Keratinocyte (primary cell): ENCODE results near the gene ZSWIM7. TPM values are rescaled to one million over a fixed set of nuclear protein-coding genes. Genes with fewer than 3 reads are reported as not detected.
A peak's percentile ranks its signal among the peaks of the same experiment; 100 is the strongest.

Experiments
- DNase-seq: peaks from one replicate; pipeline ENCODE4 v3.0.0-alpha.2; 2011; ENCODE audit warnings: low read depth, missing footprints, low spot score
- FAIRE-seq: peaks from 2 replicates; lab custom pipeline; 2011; peaks lifted over from hg19 to GRCh38; lab: Jason Lieb, UNC
- H2AFZ ChIP-seq: 2 replicates; pipeline ENCODE4 v1.6.0; 2012; ENCODE audit warnings: low read length, control low read depth, inconsistent platforms; ENCODE audit not compliant: control insufficient read depth
- H3K27ac ChIP-seq: 2 replicates; pipeline ENCODE4 v1.5.1; 2011; ENCODE audit warnings: low read length; ENCODE audit not compliant: control insufficient read depth, insufficient read depth
- H3K27me3 ChIP-seq: 3 replicates; pipeline ENCODE4 v1.6.0; 2011; ENCODE audit warnings: low read length; ENCODE audit not compliant: control insufficient read depth, insufficient read depth; ENCODE audit errors: extremely low read depth
- H3K36me3 ChIP-seq, 2 experiments: 2 replicates in 1 of 2; 3 replicates in 1 of 2; pipeline ENCODE4 v1.5.1; 2011; ENCODE audit warnings: low read length in 2 of 2, mild to moderate bottlenecking in 1 of 2; ENCODE audit not compliant: control insufficient read depth in 2 of 2, insufficient read depth in 2 of 2; ENCODE audit errors: extremely low read depth in 1 of 2
- H3K4me1 ChIP-seq: 3 replicates; pipeline ENCODE4 v1.5.1; 2011; ENCODE audit warnings: low read length; ENCODE audit not compliant: control insufficient read depth, insufficient read depth; ENCODE audit errors: extremely low read depth
- H3K4me2 ChIP-seq: 3 replicates; pipeline ENCODE4 v1.6.0; 2011; ENCODE audit warnings: low read depth, low read length; ENCODE audit not compliant: control insufficient read depth, insufficient read depth; ENCODE audit errors: extremely low read depth
- H3K4me3 ChIP-seq, 3 experiments: fragments of 200-600 bp in 1 of 3; sonication (generic) in 1 of 3; 2 replicates in 2 of 3; 3 replicates in 1 of 3; pipeline ENCODE4 v1.5.1; 2011 to 2016; ENCODE audit warnings: low read length in 3 of 3, mild to moderate bottlenecking in 3 of 3, control low read depth in 2 of 3, inconsistent platforms in 1 of 3, low read depth in 1 of 3, mixed read lengths in 1 of 3, mixed run types in 1 of 3, moderate library complexity in 1 of 3; ENCODE audit not compliant: control insufficient read depth in 2 of 3, insufficient read depth in 2 of 3; ENCODE audit errors: extremely low read depth in 1 of 3
- H3K79me2 ChIP-seq: 2 replicates; pipeline ENCODE4 v1.6.0; 2012; ENCODE audit warnings: low read length; ENCODE audit not compliant: control insufficient read depth, insufficient read depth
- H3K9ac ChIP-seq: 3 replicates; pipeline ENCODE4 v1.6.0; 2011; ENCODE audit warnings: low read length; ENCODE audit not compliant: control insufficient read depth, insufficient read depth; ENCODE audit errors: extremely low read depth
- H3K9me1 ChIP-seq: 3 replicates; pipeline ENCODE4 v1.6.0; 2011; ENCODE audit warnings: low read length; ENCODE audit not compliant: control insufficient read depth, insufficient read depth; ENCODE audit errors: extremely low read depth
- H3K9me3 ChIP-seq: 2 replicates; pipeline ENCODE4 v1.5.1; 2012; ENCODE audit warnings: low read depth, low read length; ENCODE audit not compliant: control insufficient read depth
- H4K20me1 ChIP-seq: 3 replicates; pipeline ENCODE4 v1.6.0; 2011; ENCODE audit warnings: low read length; ENCODE audit not compliant: control insufficient read depth, insufficient read depth; ENCODE audit errors: extremely low read depth
- EZH2 ChIP-seq: IDR thresholded peaks from one replicate; pipeline ENCODE4 v1.6.1; 2012; ENCODE audit warnings: inconsistent platforms, mild to moderate bottlenecking, low read length, moderate library complexity
- dilution Hi-C: fragments of 300-500 bp; cut with MboI; formaldehyde crosslinking; loops from one replicate; pipeline ENCODE4 v1.7.0; 2020; ENCODE audit warnings: low sequenced_read_pairs; ENCODE audit not compliant: extremely low pct_ligation_motif_present
- polyA plus RNA-seq, 5 experiments: library from polyadenylated mRNA; depleted of rRNA in 3 of 5; stranded (reverse) in 3 of 5; stranded (forward) in 1 of 5; unstranded in 1 of 5; fragments of >200 nt; gene quantifications; 1 replicate in 1 of 5; 2 replicates in 3 of 5; 3 replicates in 1 of 5; pipeline versions ENCODE4 v1.2.1 to v1.2.3, GENCODE V29; 2011 to 2012; ENCODE audit warnings: missing spikeins in 2 of 5, low read depth in 1 of 5, low replicate concordance in 1 of 5
- TF ChIP-seq, protein P1 (sequence below), 3 experiments: IDR thresholded peaks in 1 of 3; conservative IDR thresholded peaks in 1 of 3; optimal IDR thresholded peaks in 1 of 3; 2 replicates in 2 of 3; 3 replicates in 1 of 3; pipeline versions ENCODE3 to v1.5.1; 2011; ENCODE audit warnings: low read length in 3 of 3, mild to moderate bottlenecking in 3 of 3, moderate library complexity in 2 of 3, control low read depth in 1 of 3, inconsistent platforms in 1 of 3; ENCODE audit not compliant: insufficient read depth in 2 of 3; ENCODE audit errors: extremely low read depth in 1 of 3

Gene ZSWIM7
- polyA plus RNA-seq, 1 donor (not counting 4 experiments of a cell fraction or from before 2014, with no cell fraction given): 47.1 TPM

DNA sequence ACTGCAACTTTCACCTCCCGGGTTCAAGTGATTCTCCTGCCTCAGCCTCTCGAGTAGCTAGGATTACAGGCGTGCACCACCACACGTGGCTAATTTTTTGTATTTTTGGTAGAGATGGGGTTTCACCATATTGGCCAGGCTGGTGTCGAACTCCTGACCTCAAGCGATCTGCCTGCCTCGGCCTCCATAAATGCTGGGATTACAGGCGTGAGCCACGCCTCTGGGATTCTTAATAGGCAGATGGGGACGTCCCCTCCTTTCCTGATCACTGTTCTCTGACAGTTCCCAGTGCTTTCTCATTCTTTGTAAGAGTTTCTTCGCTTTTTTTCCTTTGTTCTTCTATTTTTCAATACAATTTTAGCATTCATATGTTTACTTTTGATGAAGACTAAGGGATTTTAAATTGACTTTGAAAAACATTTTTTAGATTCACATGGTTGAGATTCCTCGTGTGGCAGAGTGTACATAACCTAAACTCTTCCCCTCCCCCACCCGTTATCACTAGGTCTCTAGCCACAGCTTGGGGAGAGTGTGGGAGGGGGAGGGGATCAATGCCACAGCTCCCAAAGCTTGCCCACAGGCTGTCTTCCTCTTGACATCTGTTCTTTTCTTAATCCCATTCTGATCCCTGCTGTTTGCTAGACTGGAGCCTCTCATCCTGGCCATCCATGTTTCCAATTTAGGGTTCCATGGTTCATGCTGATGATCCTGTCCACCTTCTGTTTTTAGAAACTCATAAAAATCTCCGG is 43.5 kb downstream of the ZSWIM7 start:
- peaks cover 66% of the 10 kb centered on the region for H3K79me2 ChIP-seq
- no peak for TF ChIP-seq EZH2
- TF ChIP-seq, protein P1, sequence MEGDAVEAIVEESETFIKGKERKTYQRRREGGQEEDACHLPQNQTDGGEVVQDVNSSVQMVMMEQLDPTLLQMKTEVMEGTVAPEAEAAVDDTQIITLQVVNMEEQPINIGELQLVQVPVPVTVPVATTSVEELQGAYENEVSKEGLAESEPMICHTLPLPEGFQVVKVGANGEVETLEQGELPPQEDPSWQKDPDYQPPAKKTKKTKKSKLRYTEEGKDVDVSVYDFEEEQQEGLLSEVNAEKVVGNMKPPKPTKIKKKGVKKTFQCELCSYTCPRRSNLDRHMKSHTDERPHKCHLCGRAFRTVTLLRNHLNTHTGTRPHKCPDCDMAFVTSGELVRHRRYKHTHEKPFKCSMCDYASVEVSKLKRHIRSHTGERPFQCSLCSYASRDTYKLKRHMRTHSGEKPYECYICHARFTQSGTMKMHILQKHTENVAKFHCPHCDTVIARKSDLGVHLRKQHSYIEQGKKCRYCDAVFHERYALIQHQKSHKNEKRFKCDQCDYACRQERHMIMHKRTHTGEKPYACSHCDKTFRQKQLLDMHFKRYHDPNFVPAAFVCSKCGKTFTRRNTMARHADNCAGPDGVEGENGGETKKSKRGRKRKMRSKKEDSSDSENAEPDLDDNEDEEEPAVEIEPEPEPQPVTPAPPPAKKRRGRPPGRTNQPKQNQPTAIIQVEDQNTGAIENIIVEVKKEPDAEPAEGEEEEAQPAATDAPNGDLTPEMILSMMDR (optimal IDR thresholded peaks at IDR 0.05 in 1 of 3, IDR thresholded peaks at IDR 0.05 in 1 of 3, conservative IDR thresholded peaks at IDR 0.05 in 1 of 3; ENCODE audit: extremely low read depth in 1 of 3, insufficient read depth in 2 of 3, low read length in 3 of 3): no peak
- H2AFZ ChIP-seq: no peak overlapping the region
- no peak overlapping the region for H3K4me2 ChIP-seq
- no peaks in the 10 kb centered on the region for H3K9me3 ChIP-seq
- no peak for DNase-seq
- H3K27me3 ChIP-seq: no peaks in the 10 kb centered on the region
- no peak overlapping the region for H3K9ac ChIP-seq
- no peak overlapping the region for H3K4me3 ChIP-seq
- peak overlapping the region; percentile 67 for H3K27ac ChIP-seq
- peaks cover 73% of the 10 kb centered on the region for H3K4me1 ChIP-seq
- dilution Hi-C loops: no loop called here
- no peak for FAIRE-seq
- no peaks in the 10 kb centered on the region for H4K20me1 ChIP-seq
- H3K9me1 ChIP-seq: no peaks in the 10 kb centered on the region
- H3K36me3 ChIP-seq: peaks cover under 1 to 18% of the 10 kb centered on the region in 2 experiments

DNA sequence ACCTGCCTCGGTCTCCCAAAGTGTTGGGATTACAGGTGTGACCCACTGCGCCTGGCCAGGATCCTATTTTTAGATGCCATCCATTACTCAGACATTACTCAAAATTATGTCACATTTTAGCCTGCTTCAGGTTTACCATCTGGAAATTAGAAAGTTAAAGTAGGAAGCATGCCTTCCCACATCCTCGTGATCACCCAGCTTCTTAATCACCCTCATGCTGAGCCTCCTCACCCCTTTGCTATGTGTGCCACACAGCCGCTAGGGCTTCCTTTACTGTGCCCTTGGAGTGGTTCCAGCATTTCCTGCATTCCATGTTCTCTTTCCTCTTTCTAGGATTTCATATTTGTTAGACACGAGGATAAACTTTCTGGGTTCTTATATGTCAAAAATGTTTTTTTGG is 45.3 kb downstream of the ZSWIM7 start:
- dilution Hi-C loops: no loop called here
- no peak overlapping the region for H2AFZ ChIP-seq
- H3K4me3 ChIP-seq: no peak overlapping the region
- peak; percentile 98 for DNase-seq
- no peak for TF ChIP-seq EZH2
- TF ChIP-seq, protein P1 (optimal IDR thresholded peaks at IDR 0.05 in 1 of 3, IDR thresholded peaks at IDR 0.05 in 1 of 3, conservative IDR thresholded peaks at IDR 0.05 in 1 of 3; ENCODE audit: extremely low read depth in 1 of 3, insufficient read depth in 2 of 3, low read length in 3 of 3): peak in 1 of 3 experiments; percentile 20
- H3K36me3 ChIP-seq: peaks cover 2 to 30% of the 10 kb centered on the region in 2 experiments
- peaks cover 65% of the 10 kb centered on the region for H3K4me1 ChIP-seq
- H3K9me3 ChIP-seq: no peaks in the 10 kb centered on the region
- H3K9ac ChIP-seq: no peak overlapping the region
- FAIRE-seq: peak; percentile 91
- peaks cover 77% of the 10 kb centered on the region for H3K79me2 ChIP-seq
- no peaks in the 10 kb centered on the region for H3K27me3 ChIP-seq
- H3K4me2 ChIP-seq: peak overlapping the region; percentile 38
- H3K9me1 ChIP-seq: no peaks in the 10 kb centered on the region
- no peaks in the 10 kb centered on the region for H4K20me1 ChIP-seq
- peak overlapping the region; percentile 29 for H3K27ac ChIP-seq
